Uterus (tissue), 2 donors: ENCODE results near the gene CMTM7.

Experiments used
- POLR2A ChIP-seq, 2 donors: fragments of 450-650 bp; IDR thresholded peaks; one replicate each; pipeline ENCODE4 v1.6.1; 2016; ENCODE audit warnings: antibody characterized with exemption in 2 of 2, mild to moderate bottlenecking in 1 of 2, moderate library complexity in 1 of 2
- TF ChIP-seq, protein P1 (sequence below), 4 experiments: fragments of 200-600 bp in 2 of 4; fragments of 450-650 bp in 2 of 4; sonication (generic) in 2 of 4; IDR thresholded peaks; one replicate each; pipeline ENCODE4 v1.5.1; 2016 to 2019; ENCODE audit warnings: antibody characterized with exemption in 4 of 4, mild to moderate bottlenecking in 2 of 4, moderate library complexity in 1 of 4

- TF ChIP-seq, protein P1, sequence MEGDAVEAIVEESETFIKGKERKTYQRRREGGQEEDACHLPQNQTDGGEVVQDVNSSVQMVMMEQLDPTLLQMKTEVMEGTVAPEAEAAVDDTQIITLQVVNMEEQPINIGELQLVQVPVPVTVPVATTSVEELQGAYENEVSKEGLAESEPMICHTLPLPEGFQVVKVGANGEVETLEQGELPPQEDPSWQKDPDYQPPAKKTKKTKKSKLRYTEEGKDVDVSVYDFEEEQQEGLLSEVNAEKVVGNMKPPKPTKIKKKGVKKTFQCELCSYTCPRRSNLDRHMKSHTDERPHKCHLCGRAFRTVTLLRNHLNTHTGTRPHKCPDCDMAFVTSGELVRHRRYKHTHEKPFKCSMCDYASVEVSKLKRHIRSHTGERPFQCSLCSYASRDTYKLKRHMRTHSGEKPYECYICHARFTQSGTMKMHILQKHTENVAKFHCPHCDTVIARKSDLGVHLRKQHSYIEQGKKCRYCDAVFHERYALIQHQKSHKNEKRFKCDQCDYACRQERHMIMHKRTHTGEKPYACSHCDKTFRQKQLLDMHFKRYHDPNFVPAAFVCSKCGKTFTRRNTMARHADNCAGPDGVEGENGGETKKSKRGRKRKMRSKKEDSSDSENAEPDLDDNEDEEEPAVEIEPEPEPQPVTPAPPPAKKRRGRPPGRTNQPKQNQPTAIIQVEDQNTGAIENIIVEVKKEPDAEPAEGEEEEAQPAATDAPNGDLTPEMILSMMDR (IDR thresholded peaks at IDR 0.05), result no peak
- no peak for TF ChIP-seq POLR2A (IDR thresholded peaks at IDR 0.05)
Observed at GRCh38 chr3:32483772-32484171, 92.1 kb downstream of the CMTM7 start.
